Measurements from ENCODE around the gene GET3.

Gene GET3

GRCh38 chr19:12792853-12793289 is 55.6 kb downstream of the GET3 start:
- Histone ChIP-seq H3K27me3 (ENCODE audit: low read depth, low read length) (no peaks in the 10 kb centered on the region), H3K4me2 (ENCODE audit: low read length) (peak overlapping the region; percentile 75), H3K4me1 (ENCODE audit: low read length) (peaks cover 47% of the 10 kb centered on the region), H3K36me3 (replicated peaks; ENCODE audit: low read depth, low read length) (peaks cover 19% of the 10 kb centered on the region), H3K27ac (ENCODE audit: low read length) (peak overlapping the region; percentile 92), H2AFZ (ENCODE audit: low read depth, low read length) (no peak overlapping the region), H3K4me3 (ENCODE audit: low read length) (peak overlapping the region; percentile 87), H3K9ac (ENCODE audit: low read length) (peak overlapping the region; percentile 98), H4K20me1 (ENCODE audit: insufficient read depth, low read length) (peaks cover 4% of the 10 kb centered on the region; the same call in 1 of the 2 replicates), H3K9me3 (ENCODE audit: insufficient read depth, low read length) (no peaks in the 10 kb centered on the region), H3K79me2 (ENCODE audit: low read length) (peaks cover 55% of the 10 kb centered on the region)
- TF ChIP-seq, protein P1, sequence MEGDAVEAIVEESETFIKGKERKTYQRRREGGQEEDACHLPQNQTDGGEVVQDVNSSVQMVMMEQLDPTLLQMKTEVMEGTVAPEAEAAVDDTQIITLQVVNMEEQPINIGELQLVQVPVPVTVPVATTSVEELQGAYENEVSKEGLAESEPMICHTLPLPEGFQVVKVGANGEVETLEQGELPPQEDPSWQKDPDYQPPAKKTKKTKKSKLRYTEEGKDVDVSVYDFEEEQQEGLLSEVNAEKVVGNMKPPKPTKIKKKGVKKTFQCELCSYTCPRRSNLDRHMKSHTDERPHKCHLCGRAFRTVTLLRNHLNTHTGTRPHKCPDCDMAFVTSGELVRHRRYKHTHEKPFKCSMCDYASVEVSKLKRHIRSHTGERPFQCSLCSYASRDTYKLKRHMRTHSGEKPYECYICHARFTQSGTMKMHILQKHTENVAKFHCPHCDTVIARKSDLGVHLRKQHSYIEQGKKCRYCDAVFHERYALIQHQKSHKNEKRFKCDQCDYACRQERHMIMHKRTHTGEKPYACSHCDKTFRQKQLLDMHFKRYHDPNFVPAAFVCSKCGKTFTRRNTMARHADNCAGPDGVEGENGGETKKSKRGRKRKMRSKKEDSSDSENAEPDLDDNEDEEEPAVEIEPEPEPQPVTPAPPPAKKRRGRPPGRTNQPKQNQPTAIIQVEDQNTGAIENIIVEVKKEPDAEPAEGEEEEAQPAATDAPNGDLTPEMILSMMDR (IDR thresholded peaks at IDR 0.05; ENCODE audit: low read depth, low read length): no peak
- no peak for TF ChIP-seq EZH2phosphoT487 (IDR thresholded peaks at IDR 0.05; ENCODE audit: low read depth)

- H3K4me3 ChIP-seq (ENCODE audit: low read length): peak overlapping the region; percentile 87
- peaks cover 19% of the 10 kb centered on the region for H3K36me3 ChIP-seq (replicated peaks; ENCODE audit: low read depth, low read length)
- H3K4me2 ChIP-seq (ENCODE audit: low read length): peak overlapping the region; percentile 75
- H2AFZ ChIP-seq (ENCODE audit: low read depth, low read length): no peak overlapping the region
- H3K4me1 ChIP-seq (ENCODE audit: low read length): peaks cover 40% of the 10 kb centered on the region
- peaks cover 4% of the 10 kb centered on the region; the same call in 1 of the 2 replicates for H4K20me1 ChIP-seq (ENCODE audit: insufficient read depth, low read length)
- no peak for TF ChIP-seq EZH2phosphoT487 (IDR thresholded peaks at IDR 0.05; ENCODE audit: low read depth)
- TF ChIP-seq, protein P1 (IDR thresholded peaks at IDR 0.05; ENCODE audit: low read depth, low read length): 0 out of 2 replicates have a peak, but pooled peaks have one; percentile 16
- no peaks in the 10 kb centered on the region for H3K27me3 ChIP-seq (ENCODE audit: low read depth, low read length)
- H3K79me2 ChIP-seq (ENCODE audit: low read length): peaks cover 55% of the 10 kb centered on the region
- peak overlapping the region; percentile 98 for H3K9ac ChIP-seq (ENCODE audit: low read length)
- no peaks in the 10 kb centered on the region for H3K9me3 ChIP-seq (ENCODE audit: insufficient read depth, low read length)
- peak overlapping the region; percentile 92 for H3K27ac ChIP-seq (ENCODE audit: low read length)
Measured at GRCh38 chr19:12793290-12794195, 56.2 kb downstream of the GET3 start.

- peaks cover 4% of the 10 kb centered on the region; the same call in 1 of the 2 replicates for H4K20me1 ChIP-seq (ENCODE audit: insufficient read depth, low read length)
- no peak overlapping the region for H2AFZ ChIP-seq (ENCODE audit: low read depth, low read length)
- H3K27ac ChIP-seq (ENCODE audit: low read length): peak overlapping the region; percentile 92
- no peaks in the 10 kb centered on the region for H3K9me3 ChIP-seq (ENCODE audit: insufficient read depth, low read length)
- peaks cover 19% of the 10 kb centered on the region for H3K36me3 ChIP-seq (replicated peaks; ENCODE audit: low read depth, low read length)
- peak overlapping the region; percentile 71 for H3K4me2 ChIP-seq (ENCODE audit: low read length)
- H3K4me3 ChIP-seq (ENCODE audit: low read length): peak overlapping the region; percentile 87
- TF ChIP-seq EZH2phosphoT487 (IDR thresholded peaks at IDR 0.05; ENCODE audit: low read depth): no peak
- TF ChIP-seq, protein P1 (IDR thresholded peaks at IDR 0.05; ENCODE audit: low read depth, low read length): 0 out of 2 replicates have a peak, but pooled peaks have one; percentile 1
- H3K79me2 ChIP-seq (ENCODE audit: low read length): peaks cover 49% of the 10 kb centered on the region
- no peaks in the 10 kb centered on the region for H3K27me3 ChIP-seq (ENCODE audit: low read depth, low read length)
- H3K9ac ChIP-seq (ENCODE audit: low read length): peak overlapping the region; percentile 83
- peaks cover 36% of the 10 kb centered on the region for H3K4me1 ChIP-seq (ENCODE audit: low read length)
Measured at GRCh38 chr19:12794196-12794941, 57.1 kb downstream of the GET3 start.
